ENCODE measurements around the gene FCHSD1.

Gene FCHSD1

DNA sequence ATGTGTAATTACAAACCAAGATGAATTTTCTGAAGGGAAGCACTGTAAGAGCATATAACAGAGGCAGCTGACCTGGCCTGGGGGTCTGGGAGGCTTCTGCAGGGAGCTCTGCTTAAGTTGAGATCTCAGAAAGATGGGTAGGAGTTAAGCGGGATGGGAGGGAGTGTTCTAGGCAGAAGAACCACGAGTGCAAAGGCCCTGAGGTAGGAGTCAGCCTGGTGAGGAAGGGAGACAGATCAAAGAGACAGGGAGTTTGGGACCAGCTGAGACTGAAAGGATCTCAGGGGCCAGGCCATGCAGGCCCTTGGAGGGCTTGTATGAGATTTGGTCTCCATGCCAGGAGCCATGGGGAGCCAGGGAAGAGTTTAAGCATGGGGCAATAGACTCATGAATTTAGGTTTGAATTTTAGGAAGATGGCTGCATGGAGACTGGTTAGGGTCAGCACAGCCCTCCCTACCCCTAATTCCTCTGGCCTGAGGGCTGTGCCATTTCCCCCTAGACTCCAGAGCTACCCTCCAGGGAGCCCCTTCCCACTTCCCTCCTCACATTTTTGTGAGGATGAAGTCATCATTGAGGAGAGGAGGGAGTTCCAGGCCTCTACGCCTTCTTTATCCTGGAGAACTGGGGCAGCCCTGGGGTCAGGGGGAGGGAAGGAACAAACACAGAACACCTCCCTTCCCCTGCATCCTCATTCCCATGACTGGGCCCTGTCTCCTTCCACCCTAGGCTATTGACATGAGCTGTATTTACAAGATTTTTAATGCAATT, 35.6 kb upstream of the FCHSD1 start:
- Histone ChIP-seq H3K27me3 (ENCODE audit: control insufficient read depth in 1 of 2, insufficient read depth in 2 of 2, low read length in 2 of 2) (peaks cover 0 to 13% of the 10 kb centered on the region in 2 donors), H3K9ac (ENCODE audit: low read length in 2 of 2) (no peak overlapping the region), H3K4me3 (ENCODE audit: low read length in 2 of 2) (no peak overlapping the region), H3K27ac (ENCODE audit: low read length) (no peak overlapping the region), H3K36me3 (ENCODE audit: control insufficient read depth in 2 of 2, insufficient read depth in 2 of 2, low read length in 2 of 2) (no peaks in the 10 kb centered on the region), H3K9me3 (ENCODE audit: control insufficient read depth in 2 of 2, low read length in 2 of 2) (no peaks in the 10 kb centered on the region), H3K4me1 (ENCODE audit: control insufficient read depth, insufficient read depth, low read length) (peaks cover 10% of the 10 kb centered on the region)

GRCh38 chr5:141685591-141685990, 34.4 kb upstream of the FCHSD1 start:
- H3K9ac ChIP-seq (ENCODE audit: low read length in 2 of 2), result no peak overlapping the region
- H3K4me3 ChIP-seq (ENCODE audit: low read length in 2 of 2), result no peak overlapping the region
- H3K27ac ChIP-seq (ENCODE audit: low read length), result no peak overlapping the region
- no peaks in the 10 kb centered on the region for H3K9me3 ChIP-seq (ENCODE audit: control insufficient read depth in 2 of 2, low read length in 2 of 2)
- no peaks in the 10 kb centered on the region for H3K36me3 ChIP-seq (ENCODE audit: control insufficient read depth in 2 of 2, insufficient read depth in 2 of 2, low read length in 2 of 2)
- peaks cover 16% of the 10 kb centered on the region for H3K4me1 ChIP-seq (ENCODE audit: control insufficient read depth, insufficient read depth, low read length)
- H3K27me3 ChIP-seq (ENCODE audit: control insufficient read depth in 1 of 2, insufficient read depth in 2 of 2, low read length in 2 of 2), result peaks cover 0 to 8% of the 10 kb centered on the region in 2 donors

DNA sequence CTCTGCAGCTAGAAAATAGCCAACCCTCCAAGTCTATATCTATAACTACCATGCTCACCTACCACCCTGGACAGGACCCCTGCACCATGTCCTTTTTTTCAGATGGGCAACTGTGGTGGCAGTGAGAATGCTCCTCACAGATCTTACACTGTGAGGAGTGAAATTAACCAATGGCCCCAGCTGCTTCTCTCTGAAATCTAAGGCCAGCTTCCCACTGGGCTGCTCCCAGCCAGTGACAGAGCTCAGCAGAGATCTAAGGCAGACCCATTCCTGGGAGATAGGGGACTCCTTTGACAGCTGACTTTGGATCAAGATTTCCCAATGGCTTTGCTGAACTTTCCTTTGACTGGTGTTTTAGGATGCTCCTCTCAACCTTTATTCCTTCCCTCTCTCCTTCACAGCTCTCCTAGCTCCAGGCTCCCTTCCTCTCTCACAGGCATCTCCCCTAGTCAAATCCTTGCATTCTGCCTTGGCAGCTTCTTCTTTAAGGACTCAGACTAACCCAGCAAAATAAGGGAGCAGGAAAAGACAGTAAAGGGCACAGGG, 32.5 kb upstream of the FCHSD1 start:
- Histone ChIP-seq H3K9ac (ENCODE audit: low read length in 2 of 2) (no peak overlapping the region), H3K4me1 (ENCODE audit: control insufficient read depth, insufficient read depth, low read length) (peaks cover 20% of the 10 kb centered on the region), H3K9me3 (ENCODE audit: control insufficient read depth in 2 of 2, low read length in 2 of 2) (no peaks in the 10 kb centered on the region), H3K27ac (ENCODE audit: low read length) (no peak overlapping the region), H3K36me3 (ENCODE audit: control insufficient read depth in 2 of 2, insufficient read depth in 2 of 2, low read length in 2 of 2) (no peaks in the 10 kb centered on the region), H3K4me3 (ENCODE audit: low read length in 2 of 2) (no peak overlapping the region), H3K27me3 (ENCODE audit: control insufficient read depth in 1 of 2, insufficient read depth in 2 of 2, low read length in 2 of 2) (peaks cover 0 to 4% of the 10 kb centered on the region in 2 donors)

DNA sequence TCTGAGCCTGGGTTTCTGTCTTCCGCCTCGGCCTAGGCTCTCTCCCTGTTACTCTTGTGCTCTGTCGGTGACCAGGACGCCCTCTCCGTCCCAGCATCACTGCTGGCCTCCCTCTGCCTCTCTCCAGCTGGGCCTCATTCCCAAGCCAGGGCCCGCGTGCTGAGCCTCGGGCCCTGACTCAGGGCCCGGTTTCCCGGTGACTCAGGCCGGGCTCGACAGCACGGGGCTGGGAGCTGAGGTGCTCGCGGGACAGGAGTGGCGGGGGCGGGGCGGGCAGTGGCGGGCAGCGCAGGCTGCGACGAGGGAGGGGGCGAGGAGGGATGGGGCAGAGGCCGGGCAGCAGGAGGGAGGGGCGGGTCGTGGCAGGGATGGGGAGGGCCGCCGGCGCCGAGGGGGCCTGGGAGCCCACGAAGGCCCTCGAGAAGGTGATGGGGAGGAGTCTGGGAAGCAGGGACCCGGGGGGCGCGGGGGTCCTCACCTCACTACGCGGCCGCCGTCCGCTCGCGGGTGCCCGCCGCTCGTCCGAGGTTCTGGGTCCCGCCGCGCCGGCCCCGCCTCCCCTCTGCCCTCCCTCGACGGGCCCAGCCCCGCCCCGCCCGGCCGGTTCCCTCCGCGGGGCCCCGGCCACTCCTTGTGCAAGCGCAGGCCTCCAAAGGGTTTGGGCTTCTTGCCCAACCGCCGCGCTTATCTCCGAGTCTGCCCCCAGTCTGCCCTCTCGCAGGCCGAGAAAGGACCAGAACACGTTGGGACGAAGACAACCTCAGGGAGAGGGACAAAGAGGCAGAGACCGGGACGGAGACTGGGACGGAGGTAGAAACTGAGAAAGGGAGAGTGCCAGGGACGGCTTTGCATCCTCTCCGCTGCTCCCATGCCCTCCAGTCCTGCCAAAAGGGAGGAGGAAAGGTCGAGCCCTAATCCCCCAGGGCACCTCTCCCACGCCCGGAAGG, 30.8 kb upstream of the FCHSD1 start, which contains the start of gene ARAP3:
ARAP3 (minus strand) TSS at position 536 of the 947 bp plus-strand sequence. CDS start 1,744 bp downstream, outside the sequence.
- Histone ChIP-seq H3K4me1 (ENCODE audit: control insufficient read depth, insufficient read depth, low read length) (peaks cover 20% of the 10 kb centered on the region), H3K27ac (ENCODE audit: low read length) (peak within 1 kb of the TSS; percentile 19), H3K4me3 (ENCODE audit: low read length in 2 of 2) (peak within 1 kb of the TSS; percentile 60 to 66), H3K36me3 (ENCODE audit: control insufficient read depth in 2 of 2, insufficient read depth in 2 of 2, low read length in 2 of 2) (no peaks in the 10 kb centered on the region), H3K9ac (ENCODE audit: low read length in 2 of 2) (peak within 1 kb of the TSS; percentile 54 to 64), H3K27me3 (ENCODE audit: control insufficient read depth in 1 of 2, insufficient read depth in 2 of 2, low read length in 2 of 2) (peaks cover 0 to 4% of the 10 kb centered on the region in 2 donors), H3K9me3 (ENCODE audit: control insufficient read depth in 2 of 2, low read length in 2 of 2) (no peaks in the 10 kb centered on the region)

GRCh38 chr5:141681295-141681694, 30.1 kb upstream of the FCHSD1 start:
- H3K9me3 ChIP-seq (ENCODE audit: control insufficient read depth in 2 of 2, low read length in 2 of 2), result no peaks in the 10 kb centered on the region
- peak overlapping the region; percentile 46 to 66 for H3K4me3 ChIP-seq (ENCODE audit: low read length in 2 of 2)
- peaks cover 0 to 4% of the 10 kb centered on the region in 2 donors for H3K27me3 ChIP-seq (ENCODE audit: control insufficient read depth in 1 of 2, insufficient read depth in 2 of 2, low read length in 2 of 2)
- H3K9ac ChIP-seq (ENCODE audit: low read length in 2 of 2), result peak overlapping the region; percentile 54 to 64
- peaks cover 20% of the 10 kb centered on the region for H3K4me1 ChIP-seq (ENCODE audit: control insufficient read depth, insufficient read depth, low read length)
- no peaks in the 10 kb centered on the region for H3K36me3 ChIP-seq (ENCODE audit: control insufficient read depth in 2 of 2, insufficient read depth in 2 of 2, low read length in 2 of 2)
- peak overlapping the region; percentile 19 for H3K27ac ChIP-seq (ENCODE audit: low read length)

- peaks cover 0 to 4% of the 10 kb centered on the region in 2 donors for H3K27me3 ChIP-seq (ENCODE audit: control insufficient read depth in 1 of 2, insufficient read depth in 2 of 2, low read length in 2 of 2)
- peak overlapping the region in 1 of 2 donors; percentile 66 for H3K4me3 ChIP-seq (ENCODE audit: low read length in 2 of 2)
- no peaks in the 10 kb centered on the region for H3K9me3 ChIP-seq (ENCODE audit: control insufficient read depth in 2 of 2, low read length in 2 of 2)
- peak overlapping the region in 1 of 2 donors; percentile 64 for H3K9ac ChIP-seq (ENCODE audit: low read length in 2 of 2)
- H3K4me1 ChIP-seq (ENCODE audit: control insufficient read depth, insufficient read depth, low read length), result peaks cover 20% of the 10 kb centered on the region
- no peaks in the 10 kb centered on the region for H3K36me3 ChIP-seq (ENCODE audit: control insufficient read depth in 2 of 2, insufficient read depth in 2 of 2, low read length in 2 of 2)
- H3K27ac ChIP-seq (ENCODE audit: low read length), result no peak overlapping the region
Measured at GRCh38 chr5:141680751-141681201, 29.6 kb upstream of the FCHSD1 start.

GRCh38 chr5:141680178-141680577, 29.0 kb upstream of the FCHSD1 start:
- Histone ChIP-seq H3K27ac (ENCODE audit: low read length) (no peak overlapping the region), H3K4me3 (ENCODE audit: low read length in 2 of 2) (peak overlapping the region in 1 of 2 donors; percentile 22), H3K27me3 (ENCODE audit: control insufficient read depth in 1 of 2, insufficient read depth in 2 of 2, low read length in 2 of 2) (peaks cover 0 to 4% of the 10 kb centered on the region in 2 donors), H3K4me1 (ENCODE audit: control insufficient read depth, insufficient read depth, low read length) (peaks cover 20% of the 10 kb centered on the region), H3K9me3 (ENCODE audit: control insufficient read depth in 2 of 2, low read length in 2 of 2) (no peaks in the 10 kb centered on the region), H3K36me3 (ENCODE audit: control insufficient read depth in 2 of 2, insufficient read depth in 2 of 2, low read length in 2 of 2) (no peaks in the 10 kb centered on the region), H3K9ac (ENCODE audit: low read length in 2 of 2) (no peak overlapping the region)

GRCh38 chr5:141677415-141677814, 26.2 kb upstream of the FCHSD1 start:
- Histone ChIP-seq H3K9me3 (ENCODE audit: control insufficient read depth in 2 of 2, low read length in 2 of 2) (no peaks in the 10 kb centered on the region), H3K27ac (ENCODE audit: low read length) (no peak overlapping the region), H3K27me3 (ENCODE audit: control insufficient read depth in 1 of 2, insufficient read depth in 2 of 2, low read length in 2 of 2) (peaks cover 0 to 4% of the 10 kb centered on the region in 2 donors), H3K9ac (ENCODE audit: low read length in 2 of 2) (no peak overlapping the region), H3K4me1 (ENCODE audit: control insufficient read depth, insufficient read depth, low read length) (peaks cover 16% of the 10 kb centered on the region), H3K4me3 (ENCODE audit: low read length in 2 of 2) (no peak overlapping the region), H3K36me3 (ENCODE audit: control insufficient read depth in 2 of 2, insufficient read depth in 2 of 2, low read length in 2 of 2) (no peaks in the 10 kb centered on the region)

DNA sequence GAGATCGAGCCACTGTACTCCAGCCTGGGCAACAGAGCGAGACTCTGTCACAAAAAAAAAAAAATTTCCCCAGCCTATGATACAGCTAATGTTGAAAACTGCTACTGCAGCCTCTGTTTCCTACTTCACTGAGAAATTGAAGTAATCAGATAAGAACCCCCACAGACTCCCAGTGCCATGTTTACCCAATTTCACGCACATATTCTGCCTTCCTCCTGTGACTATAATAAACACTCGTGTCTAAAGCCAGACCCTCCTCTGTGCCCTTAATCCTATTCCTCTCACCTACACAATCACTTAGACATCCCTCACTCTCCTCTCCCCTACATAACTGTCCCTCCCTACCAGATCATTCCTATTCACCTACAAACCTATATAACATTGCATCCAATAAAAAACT, 24.5 kb upstream of the FCHSD1 start:
- Histone ChIP-seq H3K9me3 (ENCODE audit: control insufficient read depth in 2 of 2, low read length in 2 of 2) (no peaks in the 10 kb centered on the region), H3K4me1 (ENCODE audit: control insufficient read depth, insufficient read depth, low read length) (peaks cover 4% of the 10 kb centered on the region), H3K27me3 (ENCODE audit: control insufficient read depth in 1 of 2, insufficient read depth in 2 of 2, low read length in 2 of 2) (peaks cover 0 to 4% of the 10 kb centered on the region in 2 donors), H3K27ac (ENCODE audit: low read length) (no peak overlapping the region), H3K4me3 (ENCODE audit: low read length in 2 of 2) (no peak overlapping the region), H3K9ac (ENCODE audit: low read length in 2 of 2) (no peak overlapping the region), H3K36me3 (ENCODE audit: control insufficient read depth in 2 of 2, insufficient read depth in 2 of 2, low read length in 2 of 2) (no peaks in the 10 kb centered on the region)

DNA sequence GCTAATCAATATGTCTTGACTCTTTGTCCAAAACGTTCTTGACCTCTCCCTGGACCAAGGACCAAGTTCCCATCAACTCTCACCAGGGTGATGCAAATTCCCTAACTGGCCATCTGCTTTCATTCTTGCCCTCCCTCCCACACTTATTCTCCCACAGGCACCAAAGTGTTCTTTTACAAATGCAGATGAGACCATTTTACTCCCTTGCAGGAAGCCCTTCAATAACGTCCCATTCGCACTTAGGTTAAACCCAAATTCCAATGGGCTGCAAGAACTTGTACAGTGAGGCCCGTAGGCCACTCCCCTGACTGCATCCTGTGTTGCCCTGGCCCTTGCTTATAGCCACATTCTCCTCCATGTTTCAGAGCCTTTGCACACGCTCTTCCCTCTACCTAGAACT, 23.5 kb upstream of the FCHSD1 start:
- no peak overlapping the region for H3K4me3 ChIP-seq (ENCODE audit: low read length in 2 of 2)
- H3K4me1 ChIP-seq (ENCODE audit: control insufficient read depth, insufficient read depth, low read length), result no peaks in the 10 kb centered on the region
- no peaks in the 10 kb centered on the region for H3K9me3 ChIP-seq (ENCODE audit: control insufficient read depth in 2 of 2, low read length in 2 of 2)
- no peaks in the 10 kb centered on the region for H3K36me3 ChIP-seq (ENCODE audit: control insufficient read depth in 2 of 2, insufficient read depth in 2 of 2, low read length in 2 of 2)
- no peak overlapping the region for H3K27ac ChIP-seq (ENCODE audit: low read length)
- H3K9ac ChIP-seq (ENCODE audit: low read length in 2 of 2), result no peak overlapping the region
- peaks cover 0 to 4% of the 10 kb centered on the region in 2 donors for H3K27me3 ChIP-seq (ENCODE audit: control insufficient read depth in 1 of 2, insufficient read depth in 2 of 2, low read length in 2 of 2)
